HEK293T (cell line): ENCODE results near the gene KIRREL3.

ENCODE experiments used
- FOXM1 ChIP-seq: fragments of 450-650 bp; IDR thresholded peaks from 2 replicates; pipeline ENCODE4 v1.6.1; 2017; ENCODE audit warnings: mild to moderate bottlenecking, borderline replicate concordance
- HDGF ChIP-seq: fragments of 450-650 bp; IDR thresholded peaks from 2 replicates; pipeline ENCODE4 v1.6.1; 2017; ENCODE audit warnings: antibody characterized with exemption, borderline replicate concordance

- TF ChIP-seq FOXM1 (no peak), HDGF (no peak)
Measured at GRCh38 chr11:126415128-126415527, 585.4 kb downstream of the KIRREL3 start.
